Muscle of leg (tissue), 16 donors: ENCODE measurements around the gene SMURF2. TPM values are rescaled to one million over a fixed set of nuclear protein-coding genes. Genes with fewer than 3 reads are reported as not detected.

ENCODE experiments used
- DNase-seq: peaks from one replicate; pipeline ENCODE4 v3.0.0; 2013
- H3K27ac ChIP-seq: one replicate; pipeline ENCODE4 v1.5.1; 2013; ENCODE audit warnings: mild to moderate bottlenecking, low read length, control low read depth
- H3K27me3 ChIP-seq: one replicate; pipeline ENCODE4 v1.6.1; 2013; ENCODE audit warnings: low read length; ENCODE audit not compliant: control insufficient read depth, insufficient read depth
- H3K36me3 ChIP-seq: one replicate; pipeline ENCODE4 v1.6.1; 2013; ENCODE audit warnings: low read length; ENCODE audit not compliant: control insufficient read depth, insufficient read depth
- H3K4me1 ChIP-seq: one replicate; pipeline ENCODE4 v1.6.1; 2013; ENCODE audit warnings: low read length; ENCODE audit not compliant: control insufficient read depth, insufficient read depth
- H3K4me3 ChIP-seq: one replicate; pipeline ENCODE4 v1.5.1; 2013; ENCODE audit warnings: low read length, control low read depth
- H3K9me3 ChIP-seq: replicated peaks from 2 replicates; pipeline ENCODE4 v1.6.1; 2013; ENCODE audit warnings: low read depth, low read length; ENCODE audit not compliant: control insufficient read depth
- WGBS: methylation state at CpG from one replicate; pipeline ENCODE4 v1.1.5; 2013; ENCODE audit warnings: missing lambda C conversion rate; ENCODE audit not compliant: insufficient coverage; 5-methylcytosine and 5-hydroxymethylcytosine counted together
- long read RNA-seq, 11 donors: transcript quantifications; one replicate each; lab custom pipeline, GENCODE V29; 2026
- polyA plus RNA-seq, 8 donors: library from polyadenylated mRNA; unstranded; fragments of 120-200 nt; gene quantifications; one replicate each; pipeline versions ENCODE4 v1.2.1 to v1.2.3, GENCODE V29; 2013; ENCODE audit warnings: inconsistent platforms in 1 of 8, low replicate concordance in 1 of 8; ENCODE audit not compliant: insufficient read length in 8 of 8, insufficient read depth in 1 of 8
- total RNA-seq: library from RNA; stranded (reverse); fragments of 120-200 nt; gene quantifications from one replicate; pipeline ENCODE4 v1.2.4, GENCODE V29; 2013

The SMURF2 gene
- total RNA-seq (32.3 TPM), polyA plus RNA-seq (10 to 100 TPM; 18.6 to 27.7 (median 24.4) TPM)
- long read RNA-seq, donor 1 = 0 reads
- long read RNA-seq, donor 2 = 0 reads
- long read RNA-seq, donor 3 = 0 reads
- long read RNA-seq, donor 4 = 0 reads
- long read RNA-seq, donor 5, partial matches to known transcripts = 0 of 1 reads
- long read RNA-seq, donor 5, other reads (novel, unspliced or antisense) = 0 of 1 reads
- long read RNA-seq, donor 6, partial matches to known transcripts = 0 of 1 reads
- long read RNA-seq, donor 6, other reads (novel, unspliced or antisense) = 0 of 1 reads
- long read RNA-seq, donor 7, partial matches to known transcripts = 20 of 21 reads
- long read RNA-seq, donor 7, other reads (novel, unspliced or antisense) = 0 of 21 reads
- long read RNA-seq, donor 8 = 0 reads
- long read RNA-seq, donor 9 = 0 reads
- long read RNA-seq, donor 10 = 0 reads
- long read RNA-seq, donor 11, partial matches to known transcripts = 8 of 8 reads
- long read RNA-seq, donor 11, other reads (novel, unspliced or antisense) = 0 of 8 reads

DNA sequence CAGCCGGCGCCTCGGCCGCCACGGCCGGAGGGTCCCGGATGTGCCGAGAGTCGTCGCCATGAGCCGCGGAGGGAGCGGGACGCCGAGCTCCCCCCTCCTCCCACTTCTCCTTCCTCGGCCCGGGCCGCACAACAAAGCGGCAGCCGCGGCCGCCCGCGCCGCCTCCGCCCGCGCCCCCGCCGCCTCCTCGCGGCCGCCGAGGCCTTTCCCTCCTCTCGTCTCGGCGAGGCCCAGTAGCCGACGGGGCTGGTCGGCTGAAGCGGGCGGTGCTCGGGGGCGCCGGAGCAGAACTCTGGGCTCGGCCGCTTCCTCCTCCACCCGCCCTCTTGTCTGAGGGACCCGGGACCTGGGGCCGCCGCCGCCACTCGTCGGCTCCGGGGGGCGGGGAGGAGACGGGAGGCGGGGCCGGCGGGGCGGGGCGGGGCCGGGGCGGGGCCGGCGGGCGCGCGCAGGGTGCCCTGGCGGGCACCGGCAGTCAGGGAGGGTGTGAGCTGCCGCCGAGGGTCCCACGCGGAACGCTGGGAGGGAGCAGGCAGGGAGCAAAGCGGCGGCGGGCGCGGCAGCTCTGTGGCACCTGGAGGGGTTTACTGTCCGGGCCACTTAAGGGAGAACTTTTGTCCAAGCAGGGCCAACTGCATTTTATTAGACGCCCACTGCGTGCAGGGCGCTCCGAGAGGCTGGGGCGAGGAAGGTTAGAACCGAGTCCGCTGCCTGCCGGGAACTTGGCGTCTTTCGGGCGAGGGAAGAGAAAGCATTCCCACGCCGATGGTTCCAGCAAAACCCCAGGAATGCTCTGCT, at the start of gene SMURF2:
Gene SMURF2, minus strand, starts transcription at position 332 of the 798 bp plus-strand sequence. CDS start 427 bp downstream, outside the sequence.
- WGBS = under 1% methylated on average over 73 of the region's 95 CpGs
- peak within 1 kb of the TSS; percentile 77 for H3K27ac ChIP-seq
- no peaks in the 10 kb centered on the region for H3K36me3 ChIP-seq
- peak within 1 kb of the TSS; percentile 61 for H3K4me3 ChIP-seq
- peak; percentile 86 for DNase-seq
- H3K27me3 ChIP-seq = no peaks in the 10 kb centered on the region
- H3K9me3 ChIP-seq = no peaks in the 10 kb centered on the region
- H3K4me1 ChIP-seq = peaks cover 9% of the 10 kb centered on the region

GRCh38 chr17:64709481-64709880, 47.4 kb upstream of the SMURF2 start:
- peak overlapping the region; percentile 81 for H3K27ac ChIP-seq
- no peak overlapping the region for H3K4me3 ChIP-seq
- H3K9me3 ChIP-seq = no peaks in the 10 kb centered on the region
- DNase-seq = no peak
- no CpG with 5 or more reads among the region's 4 CpGs for WGBS
- no peaks in the 10 kb centered on the region for H3K27me3 ChIP-seq
- peaks cover 36% of the 10 kb centered on the region for H3K4me1 ChIP-seq
- H3K36me3 ChIP-seq = no peaks in the 10 kb centered on the region

DNA sequence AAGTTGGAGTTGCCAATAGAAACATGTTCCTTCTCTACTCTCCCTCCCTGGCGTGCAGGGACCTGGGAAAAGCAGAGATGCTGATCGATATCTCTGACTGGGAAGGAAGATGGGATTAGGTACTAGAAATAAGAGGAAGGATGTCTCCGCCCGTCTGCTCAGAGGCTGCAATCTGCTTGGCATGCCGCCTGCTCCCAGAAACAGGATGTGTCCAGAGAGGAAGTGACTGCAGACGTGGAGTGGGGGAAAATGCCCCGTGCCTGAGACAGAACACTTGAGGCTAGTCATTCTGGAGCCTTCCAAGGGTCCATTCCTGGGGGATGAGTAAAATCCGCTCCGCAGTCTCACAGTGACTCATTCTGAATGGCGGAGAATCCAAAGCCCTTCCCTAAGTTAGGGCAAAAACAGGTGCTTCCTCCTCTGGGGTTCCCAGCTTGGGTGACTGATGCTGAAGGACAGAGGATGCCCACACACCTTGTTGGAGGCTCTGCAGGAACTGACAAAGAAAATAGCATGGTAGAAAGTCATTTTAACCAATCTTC, 45.0 kb upstream of the SMURF2 start:
- peaks cover 5% of the 10 kb centered on the region for H3K9me3 ChIP-seq
- DNase-seq = peak; percentile 93
- peak overlapping the region; percentile 74 for H3K27ac ChIP-seq
- WGBS = 20% methylated on average over 8 of the region's 10 CpGs
- H3K36me3 ChIP-seq = no peaks in the 10 kb centered on the region
- H3K4me3 ChIP-seq = no peak overlapping the region
- no peaks in the 10 kb centered on the region for H3K27me3 ChIP-seq
- H3K4me1 ChIP-seq = peaks cover 26% of the 10 kb centered on the region

GRCh38 chr17:64706224-64707049, 44.3 kb upstream of the SMURF2 start:
- Histone ChIP-seq H3K4me1 (peaks cover 24% of the 10 kb centered on the region), H3K27me3 (no peaks in the 10 kb centered on the region), H3K27ac (peak overlapping the region; percentile 74), H3K36me3 (no peaks in the 10 kb centered on the region), H3K9me3 (peaks cover 5% of the 10 kb centered on the region), H3K4me3 (no peak overlapping the region)
- 65% methylated on average over 8 of the region's 8 CpGs for WGBS
- DNase-seq = no peak

GRCh38 chr17:64702815-64703214, 40.7 kb upstream of the SMURF2 start:
- Histone ChIP-seq H3K27me3 (no peaks in the 10 kb centered on the region), H3K36me3 (no peaks in the 10 kb centered on the region), H3K4me3 (no peak overlapping the region), H3K27ac (no peak overlapping the region), H3K4me1 (peaks cover 11% of the 10 kb centered on the region), H3K9me3 (peaks cover 5% of the 10 kb centered on the region)
- WGBS = no CpG with 5 or more reads among the region's 2 CpGs
- no peak for DNase-seq

DNA sequence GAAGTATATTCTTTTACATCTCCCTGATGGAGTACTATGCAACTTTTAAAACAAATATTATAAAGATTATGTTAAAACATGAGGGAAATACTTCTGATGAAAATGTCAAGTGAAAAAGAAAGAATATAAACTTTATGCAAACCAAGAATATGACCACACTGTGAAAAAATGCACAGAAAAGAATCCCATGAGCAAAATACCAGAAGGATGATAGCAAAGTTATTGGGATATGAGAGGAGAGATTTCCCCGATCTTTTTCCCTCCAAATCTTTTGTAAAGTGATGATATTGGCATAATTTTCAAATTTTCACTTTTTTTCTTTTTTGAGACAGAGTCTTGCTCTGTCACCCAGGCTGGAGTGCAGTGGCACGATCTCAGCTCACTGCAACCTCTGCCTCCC, 36.6 kb upstream of the SMURF2 start:
- Histone ChIP-seq H3K36me3 (no peaks in the 10 kb centered on the region), H3K9me3 (peaks cover 5% of the 10 kb centered on the region), H3K27ac (no peak overlapping the region), H3K4me3 (no peak overlapping the region), H3K27me3 (no peaks in the 10 kb centered on the region), H3K4me1 (peaks cover 4% of the 10 kb centered on the region)
- peak; percentile 59 for DNase-seq
- 80% methylated on average over 1 of the region's 2 CpGs for WGBS

GRCh38 chr17:64694207-64694606, 32.1 kb upstream of the SMURF2 start:
- no peaks in the 10 kb centered on the region for H3K9me3 ChIP-seq
- no peaks in the 10 kb centered on the region for H3K36me3 ChIP-seq
- peak overlapping the region; percentile 35 for H3K27ac ChIP-seq
- DNase-seq = peak; percentile 50
- 46% methylated on average over 3 of the region's 5 CpGs for WGBS
- no peak overlapping the region for H3K4me3 ChIP-seq
- H3K27me3 ChIP-seq = no peaks in the 10 kb centered on the region
- H3K4me1 ChIP-seq = peaks cover 4% of the 10 kb centered on the region

GRCh38 chr17:64692187-64692586, 30.1 kb upstream of the SMURF2 start:
- DNase-seq = peak; percentile 83
- no CpG with 5 or more reads among the region's 3 CpGs for WGBS
- no peaks in the 10 kb centered on the region for H3K9me3 ChIP-seq
- H3K4me1 ChIP-seq = peaks cover 4% of the 10 kb centered on the region
- no peaks in the 10 kb centered on the region for H3K36me3 ChIP-seq
- H3K27ac ChIP-seq = no peak overlapping the region
- H3K4me3 ChIP-seq = no peak overlapping the region
- H3K27me3 ChIP-seq = no peaks in the 10 kb centered on the region

DNA sequence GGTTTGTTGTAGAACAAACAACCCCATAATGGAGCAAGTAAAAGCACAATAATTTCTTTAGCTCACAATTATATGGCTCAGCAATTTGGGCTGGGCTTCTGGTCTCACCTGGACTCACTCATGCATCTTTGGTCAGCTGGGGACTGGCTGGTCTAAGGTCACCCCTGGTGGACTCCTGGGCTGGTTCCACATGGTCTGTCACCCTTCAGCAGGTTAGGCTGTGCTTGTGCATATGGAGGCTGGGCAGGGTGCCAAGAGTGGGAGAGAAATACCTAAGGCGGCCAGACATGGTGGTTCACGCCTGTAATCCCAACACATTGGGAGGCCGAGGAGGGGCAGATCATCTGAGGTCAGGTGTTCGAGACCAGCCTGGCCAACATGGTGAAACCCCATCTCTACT, 27.0 kb upstream of the SMURF2 start:
- DNase-seq = peak; percentile 8
- Histone ChIP-seq H3K36me3 (no peaks in the 10 kb centered on the region), H3K4me3 (no peak overlapping the region), H3K4me1 (peaks cover 2% of the 10 kb centered on the region), H3K27me3 (no peaks in the 10 kb centered on the region), H3K9me3 (no peaks in the 10 kb centered on the region), H3K27ac (peak overlapping the region; percentile 15)
- 83% methylated on average over 1 of the region's 4 CpGs for WGBS
